Panc1 (cell line): ENCODE data around the gene METRN. TPM values are rescaled to one million over a fixed set of nuclear protein-coding genes. Genes with fewer than 3 reads are reported as not detected.
A peak's percentile ranks its signal among the peaks of the same experiment; 100 is the strongest.

ENCODE experiments used
- ATAC-seq: fragments of 200-7000 bp; cut with Tn5 transposase; 2 replicates; pipeline ENCODE4 v1.9.1; 2020; ENCODE audit warnings: mild to moderate bottlenecking, moderate library complexity
- BruUV-seq: library from RNA; stranded (reverse); fragments of 400-500 nt; replicated peaks from 2 replicates; lab custom pipeline; 2021; lab: Mats Ljungman, UMichigan
- CTCF ChIA-PET: fragments of 300-600 bp; sonication (Branson Sonifier 250); formaldehyde crosslinking; loops from one replicate; lab custom pipeline; 2022; ENCODE audit warnings: antibody characterized with exemption; lab: Charles Lee
- POLR2A ChIA-PET: fragments of 300-600 bp; sonication (Branson Sonifier 250); formaldehyde crosslinking; loops from one replicate; lab custom pipeline; 2022; ENCODE audit warnings: antibody characterized with exemption; lab: Charles Lee
- DNase-seq: peaks from one replicate; pipeline ENCODE4 v3.0.0-alpha.2; 2010; ENCODE audit warnings: low read depth, low spot score
- H3K27ac ChIP-seq: 2 replicates; pipeline ENCODE4 v1.5.1; 2011; ENCODE audit warnings: mild to moderate bottlenecking, low read length, inconsistent platforms
- H3K27me3 ChIP-seq: fragments of 200-500 bp; sonication (Bioruptor generic); 2 replicates; pipeline ENCODE4 v1.6.0; 2014; ENCODE audit warnings: low read length, inconsistent platforms; ENCODE audit not compliant: control insufficient read depth, insufficient read depth
- H3K36me3 ChIP-seq: fragments of 200-500 bp; sonication (Bioruptor generic); 2 replicates; pipeline ENCODE4 v1.5.1; 2014; ENCODE audit warnings: inconsistent platforms, mild to moderate bottlenecking, low read length, moderate library complexity; ENCODE audit not compliant: control insufficient read depth, insufficient read depth
- H3K4me1 ChIP-seq: 2 replicates; pipeline ENCODE4 v1.5.1; 2011; ENCODE audit warnings: inconsistent platforms, mild to moderate bottlenecking, low read length, moderate library complexity; ENCODE audit not compliant: control insufficient read depth, insufficient read depth
- H3K4me3 ChIP-seq, 2 experiments: 2 replicates each; pipeline ENCODE4 v1.5.1; 2011 to 2012; ENCODE audit warnings: low read depth in 2 of 2, low read length in 2 of 2, mild to moderate bottlenecking in 2 of 2, inconsistent platforms in 1 of 2, moderate library complexity in 1 of 2
- H3K9me3 ChIP-seq: fragments of 200-500 bp; sonication (Bioruptor generic); 2 replicates; pipeline ENCODE4 v1.5.1; 2014; ENCODE audit warnings: low read depth, mild to moderate bottlenecking, inconsistent platforms, low read length, moderate library complexity; ENCODE audit not compliant: control insufficient read depth, insufficient read depth
- POLR2AphosphoS5 ChIP-seq: IDR thresholded peaks from 2 replicates; pipeline ENCODE4 v1.6.1; 2012; ENCODE audit warnings: mild to moderate bottlenecking, low read depth, low read length, moderate library complexity
- SIN3A ChIP-seq: IDR thresholded peaks from 2 replicates; pipeline ENCODE4 v1.6.1; 2012; ENCODE audit warnings: low read depth, mild to moderate bottlenecking, low read length, moderate library complexity, borderline replicate concordance; ENCODE audit not compliant: insufficient read depth
- TCF7L2 ChIP-seq: IDR thresholded peaks from 2 replicates; pipeline ENCODE4 v1.6.1; 2011; ENCODE audit warnings: mild to moderate bottlenecking, low read depth, low read length, inconsistent platforms
- in situ Hi-C: cut with HindIII; loops from 2 replicates; pipeline ENCODE4 v1.10.0; 2016; ENCODE audit warnings: low sequenced_read_pairs, low pct_unique_long_range_greater_than_20kb
- intact Hi-C: fragments of 100-400 bp; cut with micrococcal nuclease; formaldehyde crosslinking; loops from one replicate; pipeline ENCODE4 v1.10.0; 2022; ENCODE audit not compliant: unreplicated experiment
- total RNA-seq: library from RNA; stranded (reverse); gene quantifications from one replicate; pipeline ENCODE4 v1.2.1, GENCODE V29; 2021; ENCODE audit not compliant: unreplicated experiment
- TF ChIP-seq, protein P1 (sequence below): fragments of 450-650 bp; IDR thresholded peaks from 2 replicates; pipeline ENCODE4 v1.5.1; 2017; ENCODE audit warnings: mild to moderate bottlenecking
- TF ChIP-seq, protein P2 (sequence below), 2 experiments: IDR thresholded peaks; 2 replicates each; pipeline ENCODE4 v1.6.1; 2011 to 2012; ENCODE audit warnings: low read depth in 2 of 2, control low read depth in 1 of 2, low read length in 1 of 2, mild to moderate bottlenecking in 1 of 2, moderate library complexity in 1 of 2; ENCODE audit not compliant: insufficient read depth in 1 of 2

Gene METRN
- total RNA-seq, 1 experiment from 2014 or later, result 407 TPM

DNA sequence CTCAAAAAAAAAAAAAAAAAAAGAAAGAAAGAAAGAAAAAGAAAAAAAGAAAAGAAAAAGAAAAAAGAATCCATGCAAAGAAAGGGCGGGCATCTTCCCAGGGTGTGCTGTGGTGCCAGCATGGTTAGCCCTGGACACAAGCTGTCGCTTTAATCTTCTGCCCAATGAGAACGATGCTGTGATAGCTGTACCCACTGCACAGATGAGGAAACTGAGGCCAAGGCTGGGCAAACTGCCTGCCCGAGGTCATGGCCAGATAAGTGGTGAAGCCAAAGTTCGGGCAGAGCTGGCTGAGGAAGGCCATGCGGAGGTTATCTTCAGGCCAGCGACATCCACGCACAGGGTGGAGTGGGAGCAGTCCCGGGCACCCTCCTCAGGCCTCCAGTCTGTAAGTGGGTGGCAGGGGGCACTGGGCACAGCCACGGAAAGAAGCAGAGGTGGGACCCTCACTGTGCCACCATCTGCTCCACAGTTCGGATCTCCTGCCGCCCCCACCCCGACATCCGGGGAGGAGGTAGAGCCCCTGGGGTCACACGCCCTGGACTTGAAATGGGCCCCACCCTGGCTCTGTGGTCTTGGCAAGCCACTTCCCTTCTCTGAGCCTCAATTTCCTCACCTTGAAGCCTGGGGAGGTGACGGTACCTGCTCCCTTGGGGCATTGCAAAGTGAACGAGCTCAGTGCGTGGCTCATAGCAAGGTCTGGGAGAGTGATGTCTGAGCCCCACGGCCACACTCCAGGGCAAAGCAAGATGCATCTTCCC is 15.8 kb upstream of the METRN start:
- H3K4me3 ChIP-seq, result no peak overlapping the region
- CTCF ChIA-PET, result no interaction called here
- H3K4me1 ChIP-seq, result no peaks in the 10 kb centered on the region; the same call in 1 of the 2 replicates
- no peak overlapping the region for H3K27ac ChIP-seq
- POLR2A ChIA-PET, result no interaction called here
- no peak for TF ChIP-seq TCF7L2
- no peaks in the 10 kb centered on the region for H3K9me3 ChIP-seq
- no peaks in the 10 kb centered on the region for H3K36me3 ChIP-seq
- DNase-seq (no peak), ATAC-seq (no peak)
- H3K27me3 ChIP-seq, result no peaks in the 10 kb centered on the region
- in situ Hi-C loops, result no loop called here
- BruUV-seq, result no TSS peak
- intact Hi-C loops, result no loop called here

DNA sequence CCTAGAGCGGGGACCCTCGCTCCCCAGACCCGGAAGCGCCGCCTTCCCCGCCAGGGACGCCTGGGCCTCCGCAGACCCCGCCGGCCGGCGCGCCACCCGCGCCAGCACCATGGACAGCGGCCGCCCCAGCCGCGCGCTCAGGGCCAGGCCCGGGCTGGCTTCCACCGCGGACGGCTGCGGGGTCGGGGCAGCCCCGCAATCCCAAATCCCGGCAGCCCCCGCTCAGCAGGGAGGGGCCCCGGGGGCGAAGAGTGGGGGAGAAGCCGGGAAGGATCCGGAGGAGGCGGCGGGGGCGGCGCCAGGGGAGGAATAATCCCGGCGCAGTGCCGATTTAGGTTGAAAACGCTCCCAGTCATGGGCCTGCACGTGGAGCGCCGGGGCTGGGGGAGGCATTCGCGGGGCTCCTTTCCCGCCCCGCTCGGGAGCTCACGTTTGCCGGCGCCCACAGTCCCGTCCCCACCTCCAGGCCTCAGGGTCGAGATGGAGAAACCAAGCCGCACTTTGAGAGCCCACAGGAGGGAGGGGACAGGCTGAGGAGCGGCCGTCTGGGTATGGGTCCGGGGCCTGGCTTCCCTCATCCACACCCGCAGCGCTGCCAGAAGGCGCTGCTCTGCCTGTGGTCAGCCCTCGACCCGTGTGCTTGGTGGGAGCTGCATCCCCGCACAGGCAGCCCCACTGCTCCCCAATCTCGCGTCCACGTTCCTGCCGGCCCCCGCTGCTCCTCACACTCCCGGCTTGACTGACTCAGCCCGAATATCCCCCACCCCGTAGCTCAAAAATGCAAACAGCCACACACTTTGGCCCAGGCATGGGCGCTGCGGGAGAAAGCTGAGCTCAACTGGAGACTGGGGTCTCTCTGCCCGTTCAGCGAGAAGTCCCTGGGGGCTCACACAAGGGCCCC is 14.0 kb upstream of the METRN start:
- Histone ChIP-seq H3K27me3 (no peaks in the 10 kb centered on the region), H3K27ac (no peak overlapping the region), H3K4me1 (no peaks in the 10 kb centered on the region; the same call in 1 of the 2 replicates), H3K36me3 (peaks cover 5% of the 10 kb centered on the region; the same call in 1 of the 2 replicates), H3K9me3 (no peaks in the 10 kb centered on the region), H3K4me3 (no peak overlapping the region)
- ATAC-seq, result peak; percentile 39; the same call in 1 of the 2 replicates
- DNase-seq, result no peak
- CTCF ChIA-PET, result interaction anchor here (0.7 kb wide), 1 partner anchor 15 kb away, joined by 3 read pairs; no protein-coding TSS in a partner anchor
- intact Hi-C loops (no loop called here), in situ Hi-C loops (no loop called here)
- BruUV-seq, result no TSS peak
- TF ChIP-seq SIN3A (no peak), TCF7L2 (no peak), POLR2AphosphoS5 (no peak)
- TF ChIP-seq, protein P1, sequence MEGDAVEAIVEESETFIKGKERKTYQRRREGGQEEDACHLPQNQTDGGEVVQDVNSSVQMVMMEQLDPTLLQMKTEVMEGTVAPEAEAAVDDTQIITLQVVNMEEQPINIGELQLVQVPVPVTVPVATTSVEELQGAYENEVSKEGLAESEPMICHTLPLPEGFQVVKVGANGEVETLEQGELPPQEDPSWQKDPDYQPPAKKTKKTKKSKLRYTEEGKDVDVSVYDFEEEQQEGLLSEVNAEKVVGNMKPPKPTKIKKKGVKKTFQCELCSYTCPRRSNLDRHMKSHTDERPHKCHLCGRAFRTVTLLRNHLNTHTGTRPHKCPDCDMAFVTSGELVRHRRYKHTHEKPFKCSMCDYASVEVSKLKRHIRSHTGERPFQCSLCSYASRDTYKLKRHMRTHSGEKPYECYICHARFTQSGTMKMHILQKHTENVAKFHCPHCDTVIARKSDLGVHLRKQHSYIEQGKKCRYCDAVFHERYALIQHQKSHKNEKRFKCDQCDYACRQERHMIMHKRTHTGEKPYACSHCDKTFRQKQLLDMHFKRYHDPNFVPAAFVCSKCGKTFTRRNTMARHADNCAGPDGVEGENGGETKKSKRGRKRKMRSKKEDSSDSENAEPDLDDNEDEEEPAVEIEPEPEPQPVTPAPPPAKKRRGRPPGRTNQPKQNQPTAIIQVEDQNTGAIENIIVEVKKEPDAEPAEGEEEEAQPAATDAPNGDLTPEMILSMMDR, result no peak
- TF ChIP-seq, protein P2, sequence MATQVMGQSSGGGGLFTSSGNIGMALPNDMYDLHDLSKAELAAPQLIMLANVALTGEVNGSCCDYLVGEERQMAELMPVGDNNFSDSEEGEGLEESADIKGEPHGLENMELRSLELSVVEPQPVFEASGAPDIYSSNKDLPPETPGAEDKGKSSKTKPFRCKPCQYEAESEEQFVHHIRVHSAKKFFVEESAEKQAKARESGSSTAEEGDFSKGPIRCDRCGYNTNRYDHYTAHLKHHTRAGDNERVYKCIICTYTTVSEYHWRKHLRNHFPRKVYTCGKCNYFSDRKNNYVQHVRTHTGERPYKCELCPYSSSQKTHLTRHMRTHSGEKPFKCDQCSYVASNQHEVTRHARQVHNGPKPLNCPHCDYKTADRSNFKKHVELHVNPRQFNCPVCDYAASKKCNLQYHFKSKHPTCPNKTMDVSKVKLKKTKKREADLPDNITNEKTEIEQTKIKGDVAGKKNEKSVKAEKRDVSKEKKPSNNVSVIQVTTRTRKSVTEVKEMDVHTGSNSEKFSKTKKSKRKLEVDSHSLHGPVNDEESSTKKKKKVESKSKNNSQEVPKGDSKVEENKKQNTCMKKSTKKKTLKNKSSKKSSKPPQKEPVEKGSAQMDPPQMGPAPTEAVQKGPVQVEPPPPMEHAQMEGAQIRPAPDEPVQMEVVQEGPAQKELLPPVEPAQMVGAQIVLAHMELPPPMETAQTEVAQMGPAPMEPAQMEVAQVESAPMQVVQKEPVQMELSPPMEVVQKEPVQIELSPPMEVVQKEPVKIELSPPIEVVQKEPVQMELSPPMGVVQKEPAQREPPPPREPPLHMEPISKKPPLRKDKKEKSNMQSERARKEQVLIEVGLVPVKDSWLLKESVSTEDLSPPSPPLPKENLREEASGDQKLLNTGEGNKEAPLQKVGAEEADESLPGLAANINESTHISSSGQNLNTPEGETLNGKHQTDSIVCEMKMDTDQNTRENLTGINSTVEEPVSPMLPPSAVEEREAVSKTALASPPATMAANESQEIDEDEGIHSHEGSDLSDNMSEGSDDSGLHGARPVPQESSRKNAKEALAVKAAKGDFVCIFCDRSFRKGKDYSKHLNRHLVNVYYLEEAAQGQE (IDR thresholded peaks at IDR 0.05; ENCODE audit: insufficient read depth in 1 of 2, low read depth in 2 of 2, low read length in 1 of 2), result peak; percentile 90 to 97
- POLR2A ChIA-PET, result no interaction called here
